WERI-Rb-1 (cell line): ENCODE measurements around the gene ANO2.
A peak's percentile ranks its signal among the peaks of the same experiment; 100 is the strongest.

Experiments used
- DNase-seq: peaks from one replicate; pipeline ENCODE4 v3.0.0-alpha.2; 2020
- H3K27ac ChIP-seq: fragments of 250-450 bp; sonication (Bioruptor Pico); 2 replicates; pipeline ENCODE4 v1.5.1; 2020; ENCODE audit warnings: mild to moderate bottlenecking, moderate library complexity
- H3K27me3 ChIP-seq: fragments of 250-450 bp; sonication (Bioruptor Pico); 2 replicates; pipeline ENCODE4 v1.5.1; 2021; ENCODE audit warnings: mild to moderate bottlenecking, low read depth, moderate library complexity; ENCODE audit not compliant: insufficient read depth, severe bottlenecking
- H3K36me3 ChIP-seq: fragments of 250-450 bp; sonication (Bioruptor Pico); 2 replicates; pipeline ENCODE4 v1.5.1; 2020; ENCODE audit warnings: mild to moderate bottlenecking, moderate library complexity
- H3K4me3 ChIP-seq: 2 replicates; pipeline ENCODE4 v1.5.1; 2011; ENCODE audit warnings: low read depth, mild to moderate bottlenecking, control low read depth, low read length
- H3K9me3 ChIP-seq: fragments of 250-450 bp; sonication (Bioruptor Pico); 2 replicates; pipeline ENCODE4 v1.5.1; 2021; ENCODE audit warnings: mild to moderate bottlenecking, moderate library complexity; ENCODE audit not compliant: severe bottlenecking
- CTCF ChIP-seq: IDR thresholded peaks from 2 replicates; pipeline ENCODE4 v1.5.1; 2011; ENCODE audit warnings: low read depth, mild to moderate bottlenecking, control low read depth, inconsistent platforms, low read length

Gene ANO2

GRCh38 chr12:5901416-5901815, 43.6 kb downstream of the ANO2 start:
- no peaks in the 10 kb centered on the region for H3K9me3 ChIP-seq
- no peak overlapping the region for H3K27ac ChIP-seq
- no peak for TF ChIP-seq CTCF
- H3K4me3 ChIP-seq, result no peak overlapping the region
- peaks cover 8% of the 10 kb centered on the region for H3K36me3 ChIP-seq
- no peak for DNase-seq
- no peaks in the 10 kb centered on the region for H3K27me3 ChIP-seq

GRCh38 chr12:5900533-5901205, 44.4 kb downstream of the ANO2 start:
- no peaks in the 10 kb centered on the region for H3K9me3 ChIP-seq
- no peak overlapping the region for H3K4me3 ChIP-seq
- no peaks in the 10 kb centered on the region for H3K27me3 ChIP-seq
- DNase-seq, result no peak
- peaks cover 8% of the 10 kb centered on the region for H3K36me3 ChIP-seq
- TF ChIP-seq CTCF, result no peak
- H3K27ac ChIP-seq, result no peak overlapping the region

GRCh38 chr12:5900076-5900475, 45.0 kb downstream of the ANO2 start:
- H3K27ac ChIP-seq, result no peak overlapping the region
- peaks cover 8% of the 10 kb centered on the region for H3K36me3 ChIP-seq
- H3K27me3 ChIP-seq, result no peaks in the 10 kb centered on the region
- H3K9me3 ChIP-seq, result no peaks in the 10 kb centered on the region
- no peak overlapping the region for H3K4me3 ChIP-seq
- no peak for DNase-seq
- no peak for TF ChIP-seq CTCF

- Histone ChIP-seq H3K27ac (no peak overlapping the region), H3K27me3 (no peaks in the 10 kb centered on the region), H3K36me3 (peaks cover 8% of the 10 kb centered on the region), H3K9me3 (no peaks in the 10 kb centered on the region), H3K4me3 (no peak overlapping the region)
- DNase-seq, result no peak
- TF ChIP-seq CTCF, result no peak
Observed at GRCh38 chr12:5899675-5900074, 45.4 kb downstream of the ANO2 start.

- Histone ChIP-seq H3K27me3 (no peaks in the 10 kb centered on the region), H3K27ac (no peak overlapping the region), H3K36me3 (peaks cover 8% of the 10 kb centered on the region), H3K9me3 (peaks cover 1% of the 10 kb centered on the region), H3K4me3 (no peak overlapping the region)
- no peak for DNase-seq
- TF ChIP-seq CTCF, result peak; percentile 39; the same call in 1 of the 2 replicates
Observed at GRCh38 chr12:5898874-5899273, 46.2 kb downstream of the ANO2 start.
